Measurements from ENCODE around the gene CPNE4. TPM values are rescaled to one million over a fixed set of nuclear protein-coding genes. Genes with fewer than 3 reads are reported as not detected.

The CPNE4 gene
- total and polyA plus RNA-seq, 2 donors (not counting 3 experiments of a cell fraction or from before 2014, with no cell fraction given), result not detected

DNA sequence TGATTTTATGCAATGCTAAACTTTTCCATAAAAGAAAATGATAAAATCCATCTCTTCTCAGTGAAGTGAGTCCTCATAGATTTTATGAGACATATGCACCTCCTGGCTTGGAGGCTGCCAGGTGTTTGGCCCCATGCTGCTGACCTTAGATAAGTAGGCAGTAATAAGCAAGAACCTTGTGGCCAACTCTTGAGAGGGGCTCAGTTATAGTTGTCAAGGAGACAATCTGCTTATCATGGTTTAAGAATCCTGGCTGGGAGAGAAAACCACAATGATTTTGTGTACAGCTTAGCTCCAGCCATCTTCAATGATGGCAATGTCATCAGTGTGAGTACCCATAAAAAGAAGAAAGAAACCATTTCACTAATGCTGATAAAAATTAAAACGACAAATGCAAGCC, 252.1 kb downstream of the CPNE4 start:
- Histone ChIP-seq H4K20me1 (replicated peaks; ENCODE audit: control insufficient read depth, extremely low read depth, insufficient read depth, low read length) (no peaks in the 10 kb centered on the region), H3K9ac (replicated peaks; ENCODE audit: extremely low read depth, insufficient read depth, low read length) (no peak overlapping the region), H2AFZ (ENCODE audit: low read depth, low read length) (no peak overlapping the region), H3K4me3 (replicated peaks in 1 of 3; ENCODE audit: insufficient read depth in 1 of 3, low read depth in 1 of 3, low read length in 3 of 3) (no peak overlapping the region), H3K4me1 (ENCODE audit: control insufficient read depth, extremely low read depth, insufficient read depth, low read length) (no peaks in the 10 kb centered on the region), H3K36me3 (ENCODE audit: control insufficient read depth in 2 of 2, extremely low read depth in 1 of 2, insufficient read depth in 2 of 2, low read length in 2 of 2) (no peaks in the 10 kb centered on the region), H3K27me3 (ENCODE audit: control insufficient read depth in 2 of 2, insufficient read depth in 2 of 2, low read length in 2 of 2) (no peaks in the 10 kb centered on the region), H3K79me2 (ENCODE audit: control insufficient read depth, insufficient read depth, low read length) (no peaks in the 10 kb centered on the region), H3K4me2 (ENCODE audit: insufficient read depth, low read length) (no peak overlapping the region), H3K9me1 (replicated peaks; ENCODE audit: control insufficient read depth, extremely low read depth, insufficient read depth, low read length) (no peaks in the 10 kb centered on the region), H3K9me3 (replicated peaks; ENCODE audit: control insufficient read depth, insufficient read depth, low read length) (no peaks in the 10 kb centered on the region), H3K27ac (ENCODE audit: insufficient read depth, low read depth, low read length) (no peak overlapping the region)
- ChIA-PET POLR2A (no interaction called here), CTCF (interaction anchor here (1.7 kb wide), 1 partner anchor 252 kb away, joined by 4 read pairs; the partner anchor contains the start of gene CPNE4)
- dilution Hi-C loops (cut with MboI; ENCODE audit: extremely low pct_ligation_motif_present, low sequenced_read_pairs), result no loop called here
- TF ChIP-seq FOS (IDR thresholded peaks at IDR 0.05; ENCODE audit: borderline replicate concordance, insufficient read depth, low read length), result no peak
- TF ChIP-seq GATA2 (IDR thresholded peaks at IDR 0.05; ENCODE audit: insufficient read depth, insufficient read length, low read depth, low read length), result no peak
- TF ChIP-seq, protein P1, sequence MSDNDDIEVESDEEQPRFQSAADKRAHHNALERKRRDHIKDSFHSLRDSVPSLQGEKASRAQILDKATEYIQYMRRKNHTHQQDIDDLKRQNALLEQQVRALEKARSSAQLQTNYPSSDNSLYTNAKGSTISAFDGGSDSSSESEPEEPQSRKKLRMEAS (IDR thresholded peaks at IDR 0.05; ENCODE audit: insufficient read depth, insufficient read length), result no peak
- TF ChIP-seq, protein P2, sequence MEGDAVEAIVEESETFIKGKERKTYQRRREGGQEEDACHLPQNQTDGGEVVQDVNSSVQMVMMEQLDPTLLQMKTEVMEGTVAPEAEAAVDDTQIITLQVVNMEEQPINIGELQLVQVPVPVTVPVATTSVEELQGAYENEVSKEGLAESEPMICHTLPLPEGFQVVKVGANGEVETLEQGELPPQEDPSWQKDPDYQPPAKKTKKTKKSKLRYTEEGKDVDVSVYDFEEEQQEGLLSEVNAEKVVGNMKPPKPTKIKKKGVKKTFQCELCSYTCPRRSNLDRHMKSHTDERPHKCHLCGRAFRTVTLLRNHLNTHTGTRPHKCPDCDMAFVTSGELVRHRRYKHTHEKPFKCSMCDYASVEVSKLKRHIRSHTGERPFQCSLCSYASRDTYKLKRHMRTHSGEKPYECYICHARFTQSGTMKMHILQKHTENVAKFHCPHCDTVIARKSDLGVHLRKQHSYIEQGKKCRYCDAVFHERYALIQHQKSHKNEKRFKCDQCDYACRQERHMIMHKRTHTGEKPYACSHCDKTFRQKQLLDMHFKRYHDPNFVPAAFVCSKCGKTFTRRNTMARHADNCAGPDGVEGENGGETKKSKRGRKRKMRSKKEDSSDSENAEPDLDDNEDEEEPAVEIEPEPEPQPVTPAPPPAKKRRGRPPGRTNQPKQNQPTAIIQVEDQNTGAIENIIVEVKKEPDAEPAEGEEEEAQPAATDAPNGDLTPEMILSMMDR (IDR thresholded peaks at IDR 0.05; ENCODE audit: extremely low read depth in 1 of 2, insufficient read depth in 1 of 2, low read depth in 1 of 2, low read length in 2 of 2), result no peak
- no peak for TF ChIP-seq MYC (IDR thresholded peaks at IDR 0.05; ENCODE audit: low read depth, low read length)
- DNase-seq (ENCODE audit: low read depth, low spot score), result no peak
- BruUV-seq (replicated peaks), result no TSS peak
- intact Hi-C loops (cut with micrococcal nuclease), result no loop called here
- no peak for FAIRE-seq

DNA sequence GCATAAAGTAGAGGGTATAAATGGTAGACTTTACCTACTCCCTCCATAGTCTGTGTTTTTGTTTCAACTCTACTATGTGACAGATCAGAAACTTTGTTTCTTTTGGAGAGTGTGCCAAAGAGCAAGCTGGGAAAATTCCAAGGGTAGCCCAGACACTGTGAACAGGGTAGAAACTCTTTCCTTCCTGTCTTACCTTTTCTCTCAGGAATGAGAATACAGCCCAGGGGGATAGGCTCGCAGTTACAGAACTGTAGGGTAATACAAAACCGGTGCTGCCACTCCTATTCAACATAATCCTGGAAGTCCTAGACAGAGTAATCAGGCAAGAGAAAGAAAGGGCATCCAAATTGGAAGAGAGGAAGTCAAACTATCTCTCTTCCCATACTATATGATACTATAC, 256.3 kb downstream of the CPNE4 start:
- Histone ChIP-seq H4K20me1 (replicated peaks; ENCODE audit: control insufficient read depth, extremely low read depth, insufficient read depth, low read length) (no peaks in the 10 kb centered on the region), H3K27me3 (ENCODE audit: control insufficient read depth in 2 of 2, insufficient read depth in 2 of 2, low read length in 2 of 2) (no peaks in the 10 kb centered on the region), H3K9me3 (replicated peaks; ENCODE audit: control insufficient read depth, insufficient read depth, low read length) (no peaks in the 10 kb centered on the region), H2AFZ (ENCODE audit: low read depth, low read length) (no peak overlapping the region), H3K79me2 (ENCODE audit: control insufficient read depth, insufficient read depth, low read length) (no peaks in the 10 kb centered on the region), H3K4me1 (ENCODE audit: control insufficient read depth, extremely low read depth, insufficient read depth, low read length) (no peaks in the 10 kb centered on the region), H3K4me2 (ENCODE audit: insufficient read depth, low read length) (no peak overlapping the region), H3K9ac (replicated peaks; ENCODE audit: extremely low read depth, insufficient read depth, low read length) (no peak overlapping the region), H3K36me3 (ENCODE audit: control insufficient read depth in 2 of 2, extremely low read depth in 1 of 2, insufficient read depth in 2 of 2, low read length in 2 of 2) (no peaks in the 10 kb centered on the region), H3K4me3 (replicated peaks in 1 of 3; ENCODE audit: insufficient read depth in 1 of 3, low read depth in 1 of 3, low read length in 3 of 3) (no peak overlapping the region), H3K27ac (ENCODE audit: insufficient read depth, low read depth, low read length) (no peak overlapping the region), H3K9me1 (replicated peaks; ENCODE audit: control insufficient read depth, extremely low read depth, insufficient read depth, low read length) (no peaks in the 10 kb centered on the region)
- no TSS peak for BruUV-seq (replicated peaks)
- FAIRE-seq (no peak), DNase-seq (ENCODE audit: low read depth, low spot score) (no peak)
- ChIA-PET POLR2A (no interaction called here), CTCF (interaction anchor here (1.2 kb wide), 1 partner anchor 17 kb away, joined by 3 read pairs; no protein-coding TSS in a partner anchor)
- dilution Hi-C loops (cut with MboI; ENCODE audit: extremely low pct_ligation_motif_present, low sequenced_read_pairs), result no loop called here
- intact Hi-C loops (cut with micrococcal nuclease), result no loop called here
- TF ChIP-seq POLR2A (IDR thresholded peaks at IDR 0.05; ENCODE audit: low read depth, low read length), result no peak
- no peak for TF ChIP-seq MYC (IDR thresholded peaks at IDR 0.05; ENCODE audit: low read depth, low read length)
- TF ChIP-seq GATA2 (IDR thresholded peaks at IDR 0.05; ENCODE audit: insufficient read depth, insufficient read length, low read depth, low read length), result no peak
- no peak for TF ChIP-seq JUN (IDR thresholded peaks at IDR 0.05; ENCODE audit: borderline replicate concordance, insufficient read depth, insufficient read length, low read depth)
- no peak for TF ChIP-seq FOS (IDR thresholded peaks at IDR 0.05; ENCODE audit: borderline replicate concordance, insufficient read depth, low read length)
- TF ChIP-seq, protein P2 (IDR thresholded peaks at IDR 0.05; ENCODE audit: extremely low read depth in 1 of 2, insufficient read depth in 1 of 2, low read depth in 1 of 2, low read length in 2 of 2), result no peak
- no peak for TF ChIP-seq POLR2AphosphoS5 (IDR thresholded peaks at IDR 0.05; ENCODE audit: insufficient read depth, low read depth, low read length)
- no peak for TF ChIP-seq EZH2 (IDR thresholded peaks at IDR 0.05; ENCODE audit: borderline replicate concordance, low read depth, low read length, severe bottlenecking)
- TF ChIP-seq, protein P1 (IDR thresholded peaks at IDR 0.05; ENCODE audit: insufficient read depth, insufficient read length), result no peak

All from endothelial cell of umbilical vein (primary cell).